Astrocyte (in vitro differentiated cells and primary cell): Measurements from ENCODE around the gene APP.
"Not testable (repeated sequence)": the region's sequence is repeated elsewhere in the genome, so short reads cannot be mapped to it uniquely, and the experiment has no call there.

Experiments used
- EZH2 ChIP-seq: IDR thresholded peaks from 2 replicates; pipeline ENCODE4 v1.6.1; 2012; ENCODE audit warnings: mild to moderate bottlenecking, low read length, inconsistent platforms; ENCODE audit not compliant: insufficient read depth
- TF ChIP-seq, protein P1 (sequence below): IDR thresholded peaks from 2 replicates; pipeline ENCODE4 v1.5.1; 2011; ENCODE audit warnings: low read depth, mild to moderate bottlenecking, inconsistent platforms, low read length, moderate library complexity; ENCODE audit not compliant: insufficient read depth

DNA sequence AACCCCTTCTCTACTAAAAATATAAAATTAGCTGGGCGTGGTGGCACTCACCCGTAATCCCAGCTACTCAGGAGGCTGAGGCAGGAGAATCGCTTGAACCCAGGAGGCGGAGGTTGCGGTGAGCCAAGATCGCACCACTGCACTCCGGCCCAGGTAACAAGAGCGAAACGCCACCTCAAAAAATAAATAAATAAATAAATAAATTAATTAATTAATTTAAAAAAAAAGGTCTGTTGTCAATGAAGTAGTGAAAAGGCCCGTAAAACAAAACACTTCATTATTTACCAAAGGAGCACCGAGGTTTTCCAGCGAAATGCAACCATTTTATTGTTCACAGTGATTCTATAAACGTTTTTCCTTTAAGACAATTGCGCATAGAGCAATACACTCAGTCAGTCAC lies 39.5 kb downstream of the APP start:
- TF ChIP-seq, protein P1, sequence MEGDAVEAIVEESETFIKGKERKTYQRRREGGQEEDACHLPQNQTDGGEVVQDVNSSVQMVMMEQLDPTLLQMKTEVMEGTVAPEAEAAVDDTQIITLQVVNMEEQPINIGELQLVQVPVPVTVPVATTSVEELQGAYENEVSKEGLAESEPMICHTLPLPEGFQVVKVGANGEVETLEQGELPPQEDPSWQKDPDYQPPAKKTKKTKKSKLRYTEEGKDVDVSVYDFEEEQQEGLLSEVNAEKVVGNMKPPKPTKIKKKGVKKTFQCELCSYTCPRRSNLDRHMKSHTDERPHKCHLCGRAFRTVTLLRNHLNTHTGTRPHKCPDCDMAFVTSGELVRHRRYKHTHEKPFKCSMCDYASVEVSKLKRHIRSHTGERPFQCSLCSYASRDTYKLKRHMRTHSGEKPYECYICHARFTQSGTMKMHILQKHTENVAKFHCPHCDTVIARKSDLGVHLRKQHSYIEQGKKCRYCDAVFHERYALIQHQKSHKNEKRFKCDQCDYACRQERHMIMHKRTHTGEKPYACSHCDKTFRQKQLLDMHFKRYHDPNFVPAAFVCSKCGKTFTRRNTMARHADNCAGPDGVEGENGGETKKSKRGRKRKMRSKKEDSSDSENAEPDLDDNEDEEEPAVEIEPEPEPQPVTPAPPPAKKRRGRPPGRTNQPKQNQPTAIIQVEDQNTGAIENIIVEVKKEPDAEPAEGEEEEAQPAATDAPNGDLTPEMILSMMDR: not testable (repeated sequence)
- not testable (repeated sequence) for TF ChIP-seq EZH2
